Activated CD8-positive, alpha-beta memory T cell treated with anti-CD3 and anti-CD28 coated beads, Interleukin-2, amount 50 U/mL, for 4 hours (primary cell): ENCODE data around the gene IDH3G.

Experiments used
- DNase-seq: peaks from one replicate; pipeline ENCODE4 v3.0.0-alpha.2; 2020

Gene IDH3G

GRCh38 chrX:153814591-153815315, 20.6 kb upstream of the IDH3G start:
- DNase-seq: no peak

- no peak for DNase-seq
Measured at GRCh38 chrX:153813161-153813560, 19.0 kb upstream of the IDH3G start.

- no peak for DNase-seq
Measured at GRCh38 chrX:153812220-153812619, 18.0 kb upstream of the IDH3G start.

GRCh38 chrX:153807976-153808375, 13.8 kb upstream of the IDH3G start:
- no peak for DNase-seq

GRCh38 chrX:153806999-153807575, 12.9 kb upstream of the IDH3G start:
- no peak for DNase-seq

GRCh38 chrX:153805436-153805835, 11.3 kb upstream of the IDH3G start:
- no peak for DNase-seq

GRCh38 chrX:153804621-153805020, 10.4 kb upstream of the IDH3G start:
- no peak for DNase-seq

- no peak for DNase-seq
Measured at GRCh38 chrX:153804100-153804595, 10.0 kb upstream of the IDH3G start.

GRCh38 chrX:153803211-153804099, 9.3 kb upstream of the IDH3G start:
- no peak for DNase-seq

- DNase-seq: no peak
Measured at GRCh38 chrX:153802513-153803045, 8.4 kb upstream of the IDH3G start.

- no peak for DNase-seq
Measured at GRCh38 chrX:153801669-153802068, 7.5 kb upstream of the IDH3G start.

GRCh38 chrX:153800746-153801145, 6.6 kb upstream of the IDH3G start:
- DNase-seq: no peak

GRCh38 chrX:153800177-153800722, 6.1 kb upstream of the IDH3G start:
- no peak for DNase-seq

- no peak for DNase-seq
Measured at GRCh38 chrX:153799326-153799725, 5.2 kb upstream of the IDH3G start.

GRCh38 chrX:153797415-153798015, 3.3 kb upstream of the IDH3G start:
- no peak for DNase-seq

- DNase-seq: no peak
Measured at GRCh38 chrX:153794897-153795816, 982 bp upstream of the IDH3G start.

GRCh38 chrX:153793291-153793690, 884 bp downstream of the IDH3G start:
- DNase-seq: no peak

GRCh38 chrX:153792368-153792767, 1.8 kb downstream of the IDH3G start:
- DNase-seq: no peak

GRCh38 chrX:153791104-153791852, 2.9 kb downstream of the IDH3G start:
- no peak for DNase-seq

GRCh38 chrX:153789654-153790053, 4.5 kb downstream of the IDH3G start:
- DNase-seq: no peak

- no peak for DNase-seq
Measured at GRCh38 chrX:153786669-153787068, 7.5 kb downstream of the IDH3G start.
